Activated T-cell treated with anti-CD3 and anti-CD28 coated beads, Interleukin-2, amount 50 U/mL, for 4 hours (primary cell): ENCODE results near the gene OR6C65. TPM values are rescaled to one million over a fixed set of nuclear protein-coding genes. Genes with fewer than 3 reads are reported as not detected.
"Not testable (repeated sequence)": the region's sequence is repeated elsewhere in the genome, so short reads cannot be mapped to it uniquely, and the experiment has no call there.

ENCODE experiments used
- ATAC-seq, 2 donors: fragments of 200-7000 bp; cut with Tn5 transposase; one replicate each; pipeline ENCODE4 v1.10.0; 2021
- DNase-seq: peaks from one replicate; pipeline ENCODE4 v3.0.0-alpha.2; 2020
- H3K27me3 Mint-ChIP-seq: one replicate; pipeline ENCODE4 v1.8.0; 2021; ENCODE audit warnings: low read depth, mixed read lengths
- H3K36me3 Mint-ChIP-seq: one replicate; pipeline ENCODE4 v1.8.0; 2022; ENCODE audit warnings: mixed read lengths; ENCODE audit not compliant: insufficient read depth
- H3K4me1 Mint-ChIP-seq: one replicate; pipeline ENCODE4 v1.8.0; 2021; ENCODE audit warnings: low read depth, mixed read lengths
- H3K4me3 Mint-ChIP-seq: one replicate; pipeline ENCODE4 v1.8.0; 2021; ENCODE audit warnings: mild to moderate bottlenecking, moderate library complexity, mixed read lengths
- H3K9me3 Mint-ChIP-seq: one replicate; pipeline ENCODE4 v1.8.0; 2021; ENCODE audit warnings: mixed read lengths
- total RNA-seq, 3 donors: library from RNA; stranded (reverse); gene quantifications; one replicate each; pipeline ENCODE4 v1.2.1, GENCODE V29; 2021

Gene OR6C65
- total RNA-seq, 3 donors from 2014 or later, result not detected

GRCh38 chr12:55416961-55417360, 16.6 kb downstream of the OR6C65 start:
- Mint-ChIP-seq H3K9me3 (no peaks in the 10 kb centered on the region), H3K4me1 (peaks cover 5% of the 10 kb centered on the region), H3K27me3 (peaks cover 49% of the 10 kb centered on the region), H3K36me3 (no peaks in the 10 kb centered on the region), H3K4me3 (no peak overlapping the region)
- no peak for ATAC-seq
- DNase-seq, result no peak

GRCh38 chr12:55420307-55420962, 20.1 kb downstream of the OR6C65 start:
- Mint-ChIP-seq H3K4me1 (peaks cover 1% of the 10 kb centered on the region), H3K4me3 (no peak overlapping the region), H3K36me3 (no peaks in the 10 kb centered on the region), H3K27me3 (peaks cover 46% of the 10 kb centered on the region), H3K9me3 (no peaks in the 10 kb centered on the region)
- ATAC-seq (no peak), DNase-seq (no peak)

- H3K9me3 Mint-ChIP-seq, result no peaks in the 10 kb centered on the region
- H3K27me3 Mint-ChIP-seq, result peaks cover 24% of the 10 kb centered on the region
- no peak for DNase-seq
- no peak within 1 kb of the TSS for H3K4me3 Mint-ChIP-seq
- no peak for ATAC-seq
- no peaks in the 10 kb centered on the region for H3K4me1 Mint-ChIP-seq
- H3K36me3 Mint-ChIP-seq, result no peaks in the 10 kb centered on the region
These were observed 25.6 kb downstream of the OR6C65 start, which contains the start of gene OR6C76 for GRCh38 chr12:55425954-55426353. Gene OR6C76, plus strand, starts transcription at chr12:55426254. Its CDS starts 0 bp downstream, at chr12:55426254.

GRCh38 chr12:55428331-55429243, 28.3 kb downstream of the OR6C65 start:
- DNase-seq, result no peak
- H3K27me3 Mint-ChIP-seq, result peaks cover 28% of the 10 kb centered on the region
- H3K4me3 Mint-ChIP-seq, result no peak overlapping the region
- no peaks in the 10 kb centered on the region for H3K4me1 Mint-ChIP-seq
- H3K36me3 Mint-ChIP-seq, result peaks cover 3% of the 10 kb centered on the region
- ATAC-seq, result no peak
- no peaks in the 10 kb centered on the region for H3K9me3 Mint-ChIP-seq

GRCh38 chr12:55441233-55441632, 40.9 kb downstream of the OR6C65 start:
- H3K4me1 Mint-ChIP-seq, H3K36me3 Mint-ChIP-seq, H3K27me3 Mint-ChIP-seq, ATAC-seq, DNase-seq, H3K4me3 Mint-ChIP-seq: not testable (repeated sequence)
- H3K9me3 Mint-ChIP-seq, result peaks cover 11% of the 10 kb centered on the region

- DNase-seq (no peak), ATAC-seq (no peak)
- H3K27me3 Mint-ChIP-seq, result peaks cover 7% of the 10 kb centered on the region
- H3K4me1 Mint-ChIP-seq, result no peaks in the 10 kb centered on the region
- H3K9me3 Mint-ChIP-seq, result peaks cover 11% of the 10 kb centered on the region
- H3K4me3 Mint-ChIP-seq, result no peak within 1 kb of the TSS
- no peaks in the 10 kb centered on the region for H3K36me3 Mint-ChIP-seq
These were observed 43.4 kb downstream of the OR6C65 start, which contains the start of gene OR6C2 for GRCh38 chr12:55443776-55444175. Gene OR6C2, plus strand, starts transcription at chr12:55444076. Its CDS starts 8,138 bp downstream, at chr12:55452214.

- Mint-ChIP-seq H3K36me3 (no peaks in the 10 kb centered on the region), H3K4me1 (no peaks in the 10 kb centered on the region), H3K27me3 (peaks cover 7% of the 10 kb centered on the region), H3K9me3 (peaks cover 9% of the 10 kb centered on the region), H3K4me3 (no peak overlapping the region)
- ATAC-seq, result no peak
- DNase-seq, result no peak
These were observed 45.0 kb downstream of the OR6C65 start for GRCh38 chr12:55445357-55445756.

- peaks cover 8% of the 10 kb centered on the region for H3K27me3 Mint-ChIP-seq
- ATAC-seq (no peak), DNase-seq (no peak)
- no peaks in the 10 kb centered on the region for H3K36me3 Mint-ChIP-seq
- H3K4me1 Mint-ChIP-seq, result no peaks in the 10 kb centered on the region
- no peak overlapping the region for H3K4me3 Mint-ChIP-seq
- peaks cover 3% of the 10 kb centered on the region for H3K9me3 Mint-ChIP-seq
These were observed 46.0 kb downstream of the OR6C65 start for GRCh38 chr12:55446326-55446725.

- Mint-ChIP-seq H3K27me3 (peaks cover 24% of the 10 kb centered on the region), H3K9me3 (no peaks in the 10 kb centered on the region), H3K4me3 (no peak overlapping the region), H3K36me3 (no peaks in the 10 kb centered on the region), H3K4me1 (no peaks in the 10 kb centered on the region)
- ATAC-seq (no peak), DNase-seq (no peak)
These were observed 48.5 kb downstream of the OR6C65 start for GRCh38 chr12:55448825-55449224.

Other genes with a start within 250 kb of the OR6C65 start
- not detected for gene OR10A7, start 179.5 kb upstream of the OR6C65 start, total RNA-seq
- gene OR6C74, start 155.9 kb upstream of the OR6C65 start, total RNA-seq, result not detected
- not detected for gene OR6C6, start 104.0 kb upstream of the OR6C65 start, total RNA-seq
- not detected for gene OR6C1, start 86.2 kb upstream of the OR6C65 start, total RNA-seq
- not detected for gene OR6C3, start 69.8 kb upstream of the OR6C65 start, total RNA-seq
- gene OR6C75, start 37.6 kb upstream of the OR6C65 start, total RNA-seq, result not detected
- not detected for gene OR6C76, start 25.7 kb downstream of the OR6C65 start, total RNA-seq
- not detected for gene OR6C2, start 43.5 kb downstream of the OR6C65 start, total RNA-seq
- gene OR6C70, start 69.6 kb downstream of the OR6C65 start, total RNA-seq, result not detected
- gene OR6C68, start 91.8 kb downstream of the OR6C65 start, total RNA-seq, result not detected
- gene OR6C4, start 149.1 kb downstream of the OR6C65 start, total RNA-seq, result not detected
- under 1 TPM in 1 of 3 donors, not detected in 2; 0.15 TPM for gene OR2AP1, start 171.9 kb downstream of the OR6C65 start, total RNA-seq
- not detected for gene OR10P1, start 236.4 kb downstream of the OR6C65 start, total RNA-seq